Measurements from ENCODE around the gene PDE6H. TPM values are rescaled to one million over a fixed set of nuclear protein-coding genes. Genes with fewer than 3 reads are reported as not detected.

PDE6H gene
- total RNA-seq, 1 experiment from 2014 or later, result not detected

- Histone ChIP-seq H2AFZ (no peak overlapping the region), H3K9me3 (ENCODE audit: insufficient read depth, low read depth) (no peaks in the 10 kb centered on the region), H3K36me3 (ENCODE audit: low read depth) (no peaks in the 10 kb centered on the region), H3K9me2 (ENCODE audit: insufficient read depth) (peaks cover 4% of the 10 kb centered on the region; the same call in 1 of the 2 replicates), H4K20me1 (ENCODE audit: insufficient read depth) (no peaks in the 10 kb centered on the region), H3K79me2 (ENCODE audit: low read depth) (no peaks in the 10 kb centered on the region), H3F3A (ENCODE audit: insufficient read depth, low read depth) (no peaks in the 10 kb centered on the region), H3K27ac (no peak overlapping the region), H3K4me2 (no peak overlapping the region), H3K4me3 (no peak overlapping the region), H3K27me3 (ENCODE audit: insufficient read depth, low read depth) (no peaks in the 10 kb centered on the region), H3K4me1 (replicated peaks; ENCODE audit: insufficient read depth) (no peaks in the 10 kb centered on the region)
- TF ChIP-seq CTCF (conservative IDR thresholded peaks at IDR 0.05), result no peak
- no peak for TF ChIP-seq EZH2 (IDR thresholded peaks at IDR 0.05; ENCODE audit: low read depth)
- CTCF ChIA-PET, result no interaction called here
- intact Hi-C loops (cut with micrococcal nuclease; ENCODE audit: unreplicated experiment), result no loop called here
- POLR2A ChIA-PET (ENCODE audit: unreplicated experiment), result no interaction called here
- DNase-seq, result no peak
- BruUV-seq (replicated peaks), result no TSS peak
These were observed 12.0 kb downstream of the PDE6H start for GRCh38 chr12:14984766-14985285.

- no peak overlapping the region for H2AFZ ChIP-seq
- ChIA-PET CTCF (interaction anchor here (0.7 kb wide), 1 partner anchor 10 kb away, joined by 7 read pairs; no protein-coding TSS in a partner anchor), POLR2A (ENCODE audit: unreplicated experiment) (no interaction called here)
- H3K4me2 ChIP-seq, result no peak overlapping the region
- no TSS peak for BruUV-seq (replicated peaks)
- no peaks in the 10 kb centered on the region; the same call in 1 of the 2 replicates for H3K9me3 ChIP-seq (ENCODE audit: insufficient read depth, low read depth)
- no peaks in the 10 kb centered on the region for H3K4me1 ChIP-seq (replicated peaks; ENCODE audit: insufficient read depth)
- H3F3A ChIP-seq (ENCODE audit: insufficient read depth, low read depth), result no peaks in the 10 kb centered on the region
- H3K27ac ChIP-seq, result no peak overlapping the region
- DNase-seq, result no peak
- TF ChIP-seq CTCF (conservative IDR thresholded peaks at IDR 0.05) (no peak; the same call in 1 of the 2 replicates), EZH2 (IDR thresholded peaks at IDR 0.05; ENCODE audit: low read depth) (no peak)
- H3K27me3 ChIP-seq (ENCODE audit: insufficient read depth, low read depth), result no peaks in the 10 kb centered on the region
- intact Hi-C loops (cut with micrococcal nuclease; ENCODE audit: unreplicated experiment), result loop anchor here (2.0 kb wide), 1 partner anchor 142 kb away; no protein-coding TSS in a partner anchor
- H3K79me2 ChIP-seq (ENCODE audit: low read depth), result no peaks in the 10 kb centered on the region
- no peaks in the 10 kb centered on the region for H3K36me3 ChIP-seq (ENCODE audit: low read depth)
- no peak overlapping the region for H3K4me3 ChIP-seq
- H4K20me1 ChIP-seq (ENCODE audit: insufficient read depth), result no peaks in the 10 kb centered on the region
- H3K9me2 ChIP-seq (ENCODE audit: insufficient read depth), result peaks cover 4% of the 10 kb centered on the region; the same call in 1 of the 2 replicates
These were observed 13.6 kb downstream of the PDE6H start for GRCh38 chr12:14986449-14986848.

GRCh38 chr12:14988035-14988434 lies 15.2 kb downstream of the PDE6H start:
- no TSS peak for BruUV-seq (replicated peaks)
- H3K4me2 ChIP-seq, result no peak overlapping the region
- H3K4me1 ChIP-seq (replicated peaks; ENCODE audit: insufficient read depth), result no peaks in the 10 kb centered on the region
- no peaks in the 10 kb centered on the region for H3K79me2 ChIP-seq (ENCODE audit: low read depth)
- TF ChIP-seq EZH2 (IDR thresholded peaks at IDR 0.05; ENCODE audit: low read depth) (no peak), CTCF (conservative IDR thresholded peaks at IDR 0.05) (no peak)
- no peak overlapping the region for H3K4me3 ChIP-seq
- H3K36me3 ChIP-seq (ENCODE audit: low read depth), result no peaks in the 10 kb centered on the region
- POLR2A ChIA-PET (ENCODE audit: unreplicated experiment), result no interaction called here
- H3K9me2 ChIP-seq (ENCODE audit: insufficient read depth), result peaks cover 4% of the 10 kb centered on the region; the same call in 1 of the 2 replicates
- no peak overlapping the region for H2AFZ ChIP-seq
- H3F3A ChIP-seq (ENCODE audit: insufficient read depth, low read depth), result no peaks in the 10 kb centered on the region
- CTCF ChIA-PET, result no interaction called here
- no peaks in the 10 kb centered on the region for H3K27me3 ChIP-seq (ENCODE audit: insufficient read depth, low read depth)
- H4K20me1 ChIP-seq (ENCODE audit: insufficient read depth), result no peaks in the 10 kb centered on the region
- DNase-seq, result no peak
- H3K27ac ChIP-seq, result no peak overlapping the region
- intact Hi-C loops (cut with micrococcal nuclease; ENCODE audit: unreplicated experiment), result no loop called here
- no peaks in the 10 kb centered on the region; the same call in 1 of the 2 replicates for H3K9me3 ChIP-seq (ENCODE audit: insufficient read depth, low read depth)
